ENCODE measurements around the gene SLC16A12. TPM values are rescaled to one million over a fixed set of nuclear protein-coding genes. Genes with fewer than 3 reads are reported as not detected.
"Not testable (repeated sequence)": the region's sequence is repeated elsewhere in the genome, so short reads cannot be mapped to it uniquely, and the experiment has no call there.

SLC16A12 gene
- total RNA-seq, 4 donors from 2014 or later = 0.72 to 5.8 (median 3.0) TPM

- no peak for TF ChIP-seq CTCF (IDR thresholded peaks at IDR 0.05)
- no peak for ATAC-seq (ENCODE audit: low FRiP score)
- no peak for DNase-seq (ENCODE audit: low spot score)
Observed at GRCh38 chr10:89452193-89452592, 83.2 kb downstream of the SLC16A12 start.

GRCh38 chr10:89450901-89451300, 84.5 kb downstream of the SLC16A12 start:
- DNase-seq (ENCODE audit: low spot score) (no peak), ATAC-seq (ENCODE audit: low FRiP score) (no peak)
- no peak for TF ChIP-seq CTCF (IDR thresholded peaks at IDR 0.05)

- not testable (repeated sequence) for DNase-seq (ENCODE audit: low spot score); ATAC-seq (ENCODE audit: low FRiP score)
Observed at GRCh38 chr10:89444819-89445218, 90.6 kb downstream of the SLC16A12 start.

- no peak for ATAC-seq (ENCODE audit: low FRiP score)
Observed at GRCh38 chr10:89442289-89442688, 93.1 kb downstream of the SLC16A12 start.

GRCh38 chr10:89440226-89441009, 95.0 kb downstream of the SLC16A12 start:
- TF ChIP-seq CTCF (IDR thresholded peaks at IDR 0.05) = no peak
- ATAC-seq (ENCODE audit: low FRiP score) (no peak), DNase-seq (ENCODE audit: low spot score) (no peak)

More at GRCh38 chr10:89442289-89442688, 93.1 kb downstream of the SLC16A12 start:
- no peak for TF ChIP-seq CTCF (IDR thresholded peaks at IDR 0.05)
- no peak for DNase-seq (ENCODE audit: low spot score)

GRCh38 chr10:89438525-89438924, 96.9 kb downstream of the SLC16A12 start:
- DNase-seq (ENCODE audit: low spot score) = no peak
- no peak for ATAC-seq (ENCODE audit: low FRiP score)
- TF ChIP-seq CTCF (IDR thresholded peaks at IDR 0.05) = no peak

GRCh38 chr10:89431977-89432376, 103.4 kb downstream of the SLC16A12 start:
- peak; percentile 23 for ATAC-seq (ENCODE audit: low FRiP score)
- no peak for TF ChIP-seq CTCF (IDR thresholded peaks at IDR 0.05)
- DNase-seq (ENCODE audit: low spot score) = no peak
